HCEC 1CT (cell line): ENCODE measurements around the gene PGAM1.
"Not testable (repeated sequence)": the region's sequence is repeated elsewhere in the genome, so short reads cannot be mapped to it uniquely, and the experiment has no call there.

Experiments
- DNase-seq: peaks from one replicate; pipeline ENCODE4 v3.0.0-alpha.2; 2017

Gene PGAM1

GRCh38 chr10:97425964-97426775 is at the start of gene PGAM1:
TSS of gene PGAM1 (plus strand) at chr10:97426191. CDS start at chr10:97426308, 117 bp downstream.
- DNase-seq, result peak; percentile 95

- no peak for DNase-seq
Measured at GRCh38 chr10:97376413-97376812, 49.6 kb upstream of the PGAM1 start.

GRCh38 chr10:97378933-97379921 is 46.8 kb upstream of the PGAM1 start:
- DNase-seq, result no peak

GRCh38 chr10:97380516-97380915 is 45.5 kb upstream of the PGAM1 start:
- DNase-seq, result no peak

GRCh38 chr10:97381626-97382025 is 44.4 kb upstream of the PGAM1 start:
- DNase-seq, result no peak

- DNase-seq, result no peak
Measured at GRCh38 chr10:97383159-97383558, 42.8 kb upstream of the PGAM1 start.

GRCh38 chr10:97384156-97384555 is 41.8 kb upstream of the PGAM1 start:
- DNase-seq, result no peak

- no peak for DNase-seq
Measured at GRCh38 chr10:97384641-97385040, 41.4 kb upstream of the PGAM1 start.

- DNase-seq, result no peak
Measured at GRCh38 chr10:97385565-97385964, 40.4 kb upstream of the PGAM1 start.

GRCh38 chr10:97388152-97388551 is 37.8 kb upstream of the PGAM1 start:
- no peak for DNase-seq

- no peak for DNase-seq
Measured at GRCh38 chr10:97390091-97390490, 35.9 kb upstream of the PGAM1 start.

- DNase-seq, result no peak
Measured at GRCh38 chr10:97393034-97393573, 32.9 kb upstream of the PGAM1 start.

- no peak for DNase-seq
Measured at GRCh38 chr10:97396056-97396455, 29.9 kb upstream of the PGAM1 start.

GRCh38 chr10:97399843-97400545 is 26.0 kb upstream of the PGAM1 start:
- peak; percentile 65 for DNase-seq

- peak; percentile 97 for DNase-seq
Measured at GRCh38 chr10:97400665-97401454, 25.1 kb upstream of the PGAM1 start, which contains the start of gene RRP12. TSS of gene RRP12 (minus strand) at chr10:97401340. CDS start at chr10:97401231, 109 bp downstream.

- no peak for DNase-seq
Measured at GRCh38 chr10:97401455-97401919, 24.5 kb upstream of the PGAM1 start.

- no peak for DNase-seq
Measured at GRCh38 chr10:97404044-97404443, 21.9 kb upstream of the PGAM1 start.

- DNase-seq, result no peak
Measured at GRCh38 chr10:97406064-97406463, 19.9 kb upstream of the PGAM1 start.

- DNase-seq, result not testable (repeated sequence)
Measured at GRCh38 chr10:97406483-97406882, 19.5 kb upstream of the PGAM1 start.

- DNase-seq, result peak; percentile 86
Measured at GRCh38 chr10:97407211-97407951, 18.6 kb upstream of the PGAM1 start.

- no peak for DNase-seq
Measured at GRCh38 chr10:97407952-97408248, 18.1 kb upstream of the PGAM1 start.
